HG02610 (cell line): ENCODE results near the gene MTX1.

Experiments used
- ATAC-seq: cut with Tn5 transposase; IDR thresholded peaks from one replicate; pipeline ENCODE4 v1.9.1; 2021; ENCODE audit warnings: mild to moderate bottlenecking, moderate library complexity; ENCODE audit not compliant: unreplicated experiment

The MTX1 gene

GRCh38 chr1:155174324-155175280 lies 33.9 kb upstream of the MTX1 start:
- no peak for ATAC-seq

- no peak for ATAC-seq
Observed at GRCh38 chr1:155175281-155175926, 33.1 kb upstream of the MTX1 start.

GRCh38 chr1:155175927-155176371 lies 32.5 kb upstream of the MTX1 start:
- ATAC-seq = no peak

GRCh38 chr1:155176544-155177071 lies 31.9 kb upstream of the MTX1 start:
- ATAC-seq = no peak

DNA sequence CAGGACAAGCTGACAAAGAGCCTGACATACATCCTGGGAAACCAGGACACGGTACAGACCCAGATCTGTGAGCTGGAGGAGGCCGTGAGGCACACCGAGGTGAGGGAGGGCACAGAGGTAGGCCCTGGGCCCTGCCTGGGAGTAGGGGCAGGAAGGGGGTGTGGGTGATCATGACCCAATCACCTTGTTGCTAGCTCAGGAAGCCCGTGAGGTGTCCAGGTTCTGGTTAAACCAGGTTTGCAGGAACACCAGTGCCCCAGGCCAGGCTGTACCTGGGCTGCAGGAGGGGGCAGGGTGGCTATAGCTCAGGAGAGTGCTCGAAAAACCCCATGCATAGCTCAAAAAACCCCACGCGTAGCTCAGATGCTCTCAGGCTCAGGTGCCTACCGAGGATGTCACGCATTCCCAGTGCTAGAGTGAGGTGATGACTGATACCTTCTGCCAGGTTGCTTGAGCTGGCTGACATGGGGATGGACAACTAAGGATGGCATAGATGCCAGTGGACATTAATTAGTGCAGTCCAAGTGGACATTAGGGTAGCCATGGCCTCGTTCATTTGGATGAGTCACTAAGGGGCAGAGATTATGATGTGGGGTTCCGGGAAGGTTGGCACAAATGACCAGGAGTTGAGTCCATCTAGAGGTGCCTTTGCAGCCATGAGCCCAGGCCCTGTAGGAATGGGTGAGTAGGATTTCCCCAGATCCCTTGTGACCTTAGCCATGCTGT lies 31.1 kb upstream of the MTX1 start:
- no peak for ATAC-seq

DNA sequence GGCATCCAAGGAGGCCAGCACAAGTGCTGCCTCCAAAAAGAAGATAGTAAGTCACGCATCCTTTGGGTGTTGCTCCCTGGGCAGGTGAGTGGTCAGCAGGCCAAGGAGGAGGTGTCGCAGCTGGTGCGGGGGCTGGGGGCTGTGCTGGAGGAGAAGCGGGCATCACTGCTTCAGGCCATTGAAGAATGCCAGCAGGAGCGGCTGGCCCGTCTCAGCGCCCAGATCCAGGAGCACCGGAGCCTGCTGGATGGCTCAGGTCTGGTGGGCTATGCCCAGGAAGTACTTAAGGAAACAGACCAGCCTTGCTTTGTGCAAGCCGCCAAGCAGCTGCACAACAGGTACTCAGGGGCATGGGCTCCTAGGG lies 30.6 kb upstream of the MTX1 start:
- ATAC-seq = no peak

DNA sequence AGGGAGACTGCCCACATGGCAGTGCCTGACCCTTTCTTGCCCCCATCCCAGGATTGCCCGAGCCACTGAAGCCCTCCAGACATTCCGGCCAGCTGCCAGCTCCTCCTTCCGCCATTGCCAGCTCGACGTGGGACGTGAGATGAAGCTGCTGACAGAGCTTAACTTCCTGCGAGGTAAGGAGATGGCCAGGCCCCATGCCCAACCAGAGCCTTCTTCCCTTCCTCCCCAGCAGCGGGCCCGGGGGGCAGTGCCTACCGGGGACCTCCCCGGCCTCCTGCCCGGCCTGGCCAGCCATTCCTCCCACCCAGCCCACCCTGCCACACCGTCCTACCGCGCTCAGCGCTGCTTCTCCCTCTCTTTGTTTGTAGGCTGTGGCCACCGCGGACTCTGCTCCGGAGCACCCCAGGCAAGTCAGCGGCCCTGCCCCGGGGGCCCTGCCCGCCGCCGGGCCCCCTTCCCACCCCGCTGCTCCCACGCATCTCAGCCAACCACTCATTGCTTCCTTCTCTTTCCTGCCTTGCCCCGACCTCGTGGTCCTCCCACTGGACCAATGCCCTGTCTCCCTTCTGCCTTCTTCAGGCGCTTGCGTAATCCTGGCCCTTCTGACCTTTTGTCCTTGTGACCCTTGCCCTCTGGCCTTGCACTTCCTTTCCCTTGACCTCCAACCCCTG lies 29.9 kb upstream of the MTX1 start:
- ATAC-seq = no peak

- ATAC-seq = no peak
Observed at GRCh38 chr1:155179112-155180031, 29.1 kb upstream of the MTX1 start.

- no peak for ATAC-seq
Observed at GRCh38 chr1:155181371-155182051, 27.0 kb upstream of the MTX1 start.

DNA sequence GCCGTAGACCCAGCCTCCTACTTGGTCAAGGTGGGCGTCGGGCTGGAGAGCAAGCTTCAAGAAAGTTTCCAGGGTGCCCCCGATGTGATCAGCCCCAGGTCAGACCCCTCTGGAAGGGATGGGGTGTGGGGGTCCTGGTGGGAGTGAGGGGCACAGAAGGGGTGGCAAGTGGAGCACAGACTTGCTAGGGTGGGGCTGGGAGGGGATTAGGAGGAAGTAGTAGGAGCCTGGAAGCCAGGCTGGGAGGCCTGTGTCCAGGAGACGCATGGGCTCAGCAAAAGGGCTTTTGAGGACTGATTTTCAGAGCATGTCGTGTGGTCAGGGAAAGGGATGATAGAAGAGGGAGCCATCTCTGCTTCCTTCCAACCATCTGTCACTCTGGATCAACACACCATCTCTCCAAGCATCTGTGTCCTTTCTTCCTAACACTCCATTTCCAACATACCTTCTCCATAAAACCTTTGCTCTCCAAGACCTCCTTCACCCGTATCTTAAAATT lies 26.4 kb upstream of the MTX1 start:
- ATAC-seq = no peak

GRCh38 chr1:155183775-155184221 lies 24.7 kb upstream of the MTX1 start:
- ATAC-seq = no peak

DNA sequence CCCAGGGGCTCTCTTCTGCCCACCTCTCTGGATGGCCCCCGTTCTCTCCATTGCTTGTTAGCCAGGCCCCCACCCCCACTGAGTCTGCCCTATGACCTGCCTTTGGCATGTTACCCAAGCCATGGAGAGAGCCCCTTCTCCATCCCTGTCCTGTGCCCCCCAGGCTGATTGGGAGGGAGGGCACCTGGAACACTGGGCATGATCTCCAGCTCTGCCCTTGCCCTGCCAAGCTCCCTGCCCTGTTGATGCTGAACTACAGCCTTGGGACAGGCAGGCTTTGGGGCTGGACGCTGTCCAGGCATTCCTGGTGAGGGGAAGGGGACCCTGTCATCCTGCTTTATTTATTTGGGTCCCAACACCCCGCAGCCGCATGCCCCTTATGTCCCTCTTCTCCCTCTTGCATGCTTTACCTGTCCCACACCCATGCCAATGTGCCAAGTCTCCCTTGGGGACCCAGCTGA lies 24.1 kb upstream of the MTX1 start:
- no peak for ATAC-seq

DNA sequence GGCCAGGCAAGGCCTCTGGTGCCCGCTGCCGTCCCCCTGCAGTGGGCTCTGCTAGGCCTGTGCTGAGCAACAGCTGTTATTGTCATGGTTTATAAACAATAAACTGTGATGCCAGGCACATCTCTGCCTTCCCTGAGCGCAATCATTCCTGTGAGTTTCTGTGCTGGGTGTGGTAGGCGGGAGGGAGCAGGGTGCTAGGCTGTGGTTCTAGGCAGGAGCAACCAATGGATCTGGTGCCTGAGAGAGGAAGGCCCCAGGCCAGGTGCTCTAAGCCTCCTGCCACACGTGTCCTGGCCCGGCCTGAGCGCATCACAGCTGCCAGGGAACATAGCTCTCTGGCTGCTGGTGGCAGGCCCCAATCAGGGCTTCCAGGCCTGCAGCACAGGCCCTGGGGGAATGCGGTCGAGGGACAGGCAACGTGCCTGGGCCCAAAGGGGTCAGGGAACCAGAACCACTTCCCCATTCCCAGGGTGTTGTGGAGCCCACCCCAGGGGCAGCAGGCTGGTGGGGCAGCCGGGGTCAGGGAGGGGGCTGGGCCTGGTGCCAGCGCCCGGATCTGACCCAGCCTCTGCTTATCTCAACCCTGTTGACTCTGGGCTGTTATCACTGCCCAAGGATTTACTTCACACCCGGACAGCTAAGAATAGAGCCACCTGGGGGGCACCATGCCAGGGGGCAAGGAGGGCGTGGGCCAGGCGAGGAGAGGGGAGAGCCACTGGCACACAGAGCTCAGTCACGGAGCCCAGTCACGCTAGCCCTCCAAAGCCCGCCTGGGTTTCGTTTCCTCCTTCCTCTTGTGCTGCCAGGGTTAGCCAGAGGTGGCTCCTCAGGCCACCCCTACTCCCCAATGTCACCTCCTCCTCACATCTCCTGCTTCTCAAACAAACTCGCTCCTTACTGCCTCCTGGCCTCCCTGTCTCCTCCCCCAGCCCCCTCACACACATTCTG lies 23.4 kb upstream of the MTX1 start:
- peak; percentile 85 for ATAC-seq

GRCh38 chr1:155185783-155186066 lies 22.8 kb upstream of the MTX1 start:
- no peak for ATAC-seq

DNA sequence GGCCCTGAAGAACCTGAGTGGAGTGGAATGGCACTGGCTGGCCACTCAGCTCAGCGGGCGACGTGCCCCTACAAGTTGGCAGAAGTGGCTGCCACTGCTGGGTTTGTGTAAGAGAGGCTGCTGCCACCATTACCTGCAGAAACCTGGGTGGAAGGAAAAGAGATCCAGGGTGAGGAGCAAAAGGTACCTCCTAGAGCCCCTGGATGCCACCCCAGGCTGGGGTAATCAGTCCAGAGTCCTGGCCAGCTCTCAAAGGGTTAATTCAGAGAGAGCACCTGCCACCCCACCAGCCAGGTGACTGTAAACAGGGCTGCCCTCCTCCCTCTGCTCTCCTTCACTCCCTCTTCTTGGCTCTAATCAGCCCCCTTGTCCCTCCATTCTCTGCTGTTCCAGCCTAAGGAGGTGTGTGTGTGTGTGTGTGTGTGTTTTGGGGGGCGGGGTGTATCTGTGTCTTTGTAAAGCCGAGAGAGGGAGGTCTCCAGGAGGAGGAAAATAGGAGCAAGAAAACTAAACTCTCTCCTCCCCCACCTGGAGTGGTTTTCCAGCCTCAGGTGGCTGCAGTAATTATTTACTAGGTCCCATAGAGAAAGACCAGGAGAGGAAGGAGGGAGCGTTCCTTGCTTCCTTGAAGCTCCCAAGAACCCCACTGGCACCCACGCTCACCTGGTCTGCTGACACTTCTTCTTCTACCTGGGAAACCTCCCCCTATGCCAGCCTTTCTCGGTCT lies 22.3 kb upstream of the MTX1 start:
- ATAC-seq = no peak

DNA sequence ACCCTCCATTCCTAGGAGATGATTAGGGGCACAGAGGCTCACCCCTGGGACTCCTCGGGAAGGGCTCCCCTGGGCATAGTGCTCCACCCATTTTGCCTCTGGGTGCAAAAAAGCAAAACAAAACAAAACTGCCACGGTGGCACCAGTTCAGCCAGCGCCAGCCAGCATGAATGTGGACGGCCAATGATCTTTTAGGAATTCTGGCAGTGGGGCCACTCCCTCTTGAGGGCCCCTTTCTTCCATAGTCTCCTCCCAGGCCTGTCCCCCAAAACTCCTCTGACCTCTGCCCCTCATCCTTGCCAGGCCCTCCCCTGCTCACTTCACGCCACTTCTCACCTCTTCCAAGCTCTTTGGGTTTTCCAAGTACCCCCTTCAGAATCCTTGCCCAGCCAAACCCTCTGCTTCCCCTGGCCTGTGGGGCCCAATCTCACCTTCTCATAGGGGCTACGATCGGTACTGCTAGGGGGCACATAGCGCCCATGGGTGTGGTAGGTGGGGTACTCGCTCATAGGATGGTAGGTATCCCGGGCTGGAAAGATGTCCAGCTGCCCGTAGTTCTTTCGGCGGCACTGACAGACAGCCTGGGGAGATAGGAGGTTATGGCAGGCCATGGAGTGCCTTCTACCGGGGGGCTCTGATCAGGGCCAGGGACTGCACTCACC lies 21.6 kb upstream of the MTX1 start:
- no peak for ATAC-seq

- ATAC-seq = no peak
Observed at GRCh38 chr1:155187456-155187891, 21.0 kb upstream of the MTX1 start.
